HG03439 (cell line): ENCODE results near the gene BCKDHA.
A peak's percentile ranks its signal among the peaks of the same experiment; 100 is the strongest.

Experiments used
- ATAC-seq: cut with Tn5 transposase; IDR thresholded peaks from one replicate; pipeline ENCODE4 v1.9.1; 2021; ENCODE audit warnings: mild to moderate bottlenecking, moderate library complexity; ENCODE audit not compliant: unreplicated experiment

BCKDHA gene

GRCh38 chr19:41397086-41398049 is at the start of gene BCKDHA, which contains the start of gene EXOSC5:
TSS of gene BCKDHA (plus strand) at chr19:41397818. CDS start at chr19:41397828, 10 bp downstream.
TSS of gene EXOSC5 (minus strand) at chr19:41397359. CDS start at chr19:41397328, 31 bp downstream.
- peak; percentile 88 for ATAC-seq

- peak; percentile 3 for ATAC-seq
Measured at GRCh38 chr19:41350735-41351338, 46.8 kb upstream of the BCKDHA start.

GRCh38 chr19:41351339-41352245 is 46.0 kb upstream of the BCKDHA start:
- ATAC-seq = peak; percentile 33

GRCh38 chr19:41352279-41352608 is 45.4 kb upstream of the BCKDHA start:
- ATAC-seq = no peak

DNA sequence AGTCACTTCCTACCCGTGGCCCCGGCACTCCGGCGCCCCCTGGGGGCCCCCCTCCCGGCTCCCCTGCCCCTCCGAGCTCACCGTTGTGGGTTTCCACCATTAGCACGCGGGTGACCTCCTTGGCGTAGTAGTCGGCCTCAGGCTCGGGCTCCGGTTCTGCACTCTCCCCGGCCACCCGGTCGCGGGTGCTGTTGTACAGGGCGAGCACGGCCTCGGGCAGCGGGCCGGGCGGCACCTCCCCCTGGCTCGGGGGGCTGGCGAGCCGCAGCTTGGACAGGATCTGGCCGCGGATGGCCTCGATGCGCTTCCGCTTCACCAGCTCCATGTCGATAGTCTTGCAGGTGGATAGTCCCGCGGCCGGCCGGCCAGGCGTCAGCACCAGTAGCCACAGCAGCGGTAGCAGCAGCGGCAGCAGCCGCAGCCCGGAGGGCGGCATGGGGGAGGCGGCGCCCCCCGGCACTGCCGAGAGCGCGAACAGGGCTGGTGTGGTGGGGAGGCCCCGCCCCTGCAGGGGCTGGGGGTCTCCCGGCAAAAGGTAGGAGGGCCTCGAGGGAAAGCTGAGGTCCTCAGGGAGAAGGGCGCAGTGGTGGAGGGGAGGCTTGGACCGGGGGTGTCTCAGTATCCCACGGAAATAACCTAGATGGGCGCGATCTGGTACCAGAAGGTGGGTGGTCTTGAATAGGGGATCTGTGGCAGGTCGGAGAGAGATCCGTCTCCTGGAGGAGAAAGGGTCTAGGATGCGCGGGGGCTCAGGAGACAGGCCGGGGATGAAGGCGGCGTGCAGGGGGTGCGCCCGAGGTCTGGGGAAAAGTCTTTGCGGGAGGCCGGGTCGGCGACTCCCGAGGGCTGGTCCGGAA is 44.8 kb upstream of the BCKDHA start:
- ATAC-seq = peak; percentile 12

DNA sequence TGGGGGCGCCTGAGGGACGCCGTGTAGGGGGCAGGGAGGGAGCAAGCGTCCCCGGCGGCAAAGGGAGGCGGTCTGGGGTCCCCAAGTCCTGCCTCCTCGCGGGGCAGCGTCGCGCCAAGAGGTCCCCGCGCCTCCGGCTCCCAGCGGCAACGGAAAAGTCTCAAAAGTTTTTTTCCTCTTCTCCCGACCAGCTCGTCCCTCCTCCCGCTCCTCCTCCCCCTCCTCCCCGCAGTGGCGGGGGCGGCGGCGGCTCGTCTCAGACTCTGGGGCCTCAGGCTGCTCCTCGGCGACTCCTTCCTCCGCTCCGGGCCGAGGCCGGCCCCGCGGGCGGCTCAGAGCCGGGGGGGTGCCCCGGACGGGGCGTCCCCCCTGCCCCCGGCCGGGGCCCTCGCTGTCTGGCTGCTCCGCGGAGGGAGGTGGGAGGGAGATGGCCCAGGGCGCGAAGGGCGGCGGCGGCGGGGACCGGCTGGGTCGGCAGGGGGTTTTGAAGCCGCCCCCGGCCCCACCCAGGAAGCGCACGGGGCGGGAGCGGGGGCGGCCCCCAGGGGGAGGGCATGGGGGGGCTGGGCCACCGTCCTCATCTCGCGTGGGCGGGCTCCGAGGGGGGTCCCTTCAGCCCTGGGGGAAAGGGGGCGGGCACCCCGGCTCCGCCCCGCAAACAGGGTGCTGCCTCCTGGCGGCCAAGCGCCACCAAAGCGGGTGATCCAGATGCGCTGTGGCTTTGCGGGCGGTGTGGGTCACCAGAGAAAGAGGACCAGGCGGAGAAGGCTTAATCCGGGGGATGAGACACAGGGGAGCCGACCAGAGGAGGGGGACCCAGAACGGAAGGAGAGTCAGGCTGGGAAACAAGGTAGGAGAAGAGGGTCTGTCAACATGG is 43.9 kb upstream of the BCKDHA start, which contains the start of gene TGFB1:
Gene TGFB1 (minus strand): TSS at position 457 of the 877 bp plus-strand sequence. CDS start 878 bp downstream, outside the sequence.
- ATAC-seq = peak; percentile 49

GRCh38 chr19:41354343-41354953 is 43.2 kb upstream of the BCKDHA start:
- ATAC-seq = no peak

GRCh38 chr19:41355035-41355434 is 42.6 kb upstream of the BCKDHA start:
- no peak for ATAC-seq

- ATAC-seq = no peak
Measured at GRCh38 chr19:41355802-41356201, 41.8 kb upstream of the BCKDHA start.

GRCh38 chr19:41356984-41357739 is 40.5 kb upstream of the BCKDHA start:
- ATAC-seq = no peak

GRCh38 chr19:41357746-41358145 is 39.9 kb upstream of the BCKDHA start:
- no peak for ATAC-seq

- no peak for ATAC-seq
Measured at GRCh38 chr19:41359741-41360140, 37.9 kb upstream of the BCKDHA start.

- ATAC-seq = no peak
Measured at GRCh38 chr19:41362143-41362847, 35.3 kb upstream of the BCKDHA start.

DNA sequence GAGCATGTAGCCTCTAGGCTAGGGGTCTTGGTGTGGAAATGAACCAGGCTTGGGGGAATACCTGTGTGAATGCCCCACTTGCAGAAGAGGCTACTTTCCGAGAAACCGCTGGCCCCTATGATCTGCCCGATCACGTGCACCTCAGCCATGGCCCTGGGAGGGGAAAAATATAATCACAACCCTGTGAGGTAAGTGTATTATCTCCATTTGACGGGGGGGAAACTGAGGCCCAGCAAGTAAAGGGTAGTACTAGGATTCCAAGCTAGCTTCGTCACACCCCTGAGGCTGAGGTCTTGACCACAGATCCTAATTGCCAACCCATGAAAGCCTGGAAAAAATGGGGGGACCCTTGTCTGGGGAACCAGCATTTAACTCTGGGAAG is 34.3 kb upstream of the BCKDHA start:
- ATAC-seq = peak; percentile 4

DNA sequence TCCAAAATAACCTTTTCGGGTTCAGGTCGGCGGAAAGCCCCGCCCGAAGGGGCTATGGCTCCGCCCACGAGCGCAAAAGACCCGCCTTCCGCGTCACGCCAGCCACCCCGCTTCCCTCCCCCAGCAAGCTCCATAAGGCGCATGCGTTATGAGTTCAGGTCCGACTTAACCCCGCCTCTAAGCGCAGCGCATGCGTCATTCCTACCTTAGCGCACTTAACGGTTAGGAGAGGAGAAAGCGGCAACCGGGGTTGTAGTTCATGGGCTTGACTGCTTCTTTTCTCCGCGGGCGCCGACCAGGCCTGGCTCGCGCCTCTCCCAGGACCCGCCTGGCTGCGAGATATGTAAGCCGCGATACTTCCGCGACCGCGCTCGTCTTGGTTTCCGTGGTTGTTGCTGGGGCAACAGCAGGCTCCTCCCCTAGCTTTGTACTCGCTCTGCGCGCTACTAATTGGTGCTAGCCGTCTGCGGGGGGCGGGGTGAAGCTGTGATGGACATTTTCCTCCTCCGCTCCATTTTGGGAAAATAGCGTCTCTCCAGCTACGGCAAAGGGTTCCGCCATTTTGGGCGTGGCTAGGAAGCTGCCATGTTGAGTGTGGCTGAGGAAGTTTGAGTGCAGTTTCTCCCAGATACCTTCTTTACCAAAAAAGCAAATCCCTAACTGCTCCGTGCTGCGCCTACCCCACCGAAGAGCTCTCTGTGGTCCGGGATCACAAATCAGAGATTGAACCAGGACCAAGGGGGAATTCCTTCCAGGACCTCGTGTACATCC is 33.7 kb upstream of the BCKDHA start, which contains the start of gene B9D2:
Gene B9D2 (minus strand): TSS at position 397 of the 771 bp plus-strand sequence. CDS start 630 bp downstream, outside the sequence.
- peak; percentile 86 for ATAC-seq
